ENCODE data around the gene SDHAF2.

DNA sequence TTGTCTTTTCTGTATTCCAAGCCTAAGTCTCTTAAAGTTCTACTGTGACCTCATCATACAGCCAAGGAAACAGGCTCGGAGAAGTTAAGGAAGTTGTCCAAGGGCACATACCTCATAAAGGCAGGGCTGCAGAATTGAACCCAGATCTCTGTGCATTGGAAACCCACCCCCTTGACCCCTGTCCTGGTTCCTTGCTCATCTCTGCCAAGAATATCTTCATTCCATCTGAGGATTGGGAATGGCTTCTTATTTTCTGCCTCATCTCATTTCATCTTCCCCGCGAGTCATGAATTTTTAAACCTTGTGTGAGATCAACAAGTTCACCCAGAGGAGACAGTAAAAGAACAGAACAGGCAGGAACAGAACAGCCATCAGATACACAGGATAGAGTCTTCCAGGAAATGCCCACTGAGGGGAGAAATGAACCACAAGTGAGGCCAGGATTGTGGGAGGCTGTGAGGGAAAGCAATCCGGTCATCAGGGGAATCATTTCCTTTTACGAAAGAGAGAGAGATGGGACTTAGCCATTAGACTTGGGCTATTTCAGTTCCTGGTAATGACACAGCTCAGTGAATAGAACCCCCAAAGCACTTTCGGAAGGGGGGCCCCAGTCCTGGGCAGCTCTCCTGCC, 44.2 kb downstream of the SDHAF2 start:
- TF ChIP-seq, protein P1, sequence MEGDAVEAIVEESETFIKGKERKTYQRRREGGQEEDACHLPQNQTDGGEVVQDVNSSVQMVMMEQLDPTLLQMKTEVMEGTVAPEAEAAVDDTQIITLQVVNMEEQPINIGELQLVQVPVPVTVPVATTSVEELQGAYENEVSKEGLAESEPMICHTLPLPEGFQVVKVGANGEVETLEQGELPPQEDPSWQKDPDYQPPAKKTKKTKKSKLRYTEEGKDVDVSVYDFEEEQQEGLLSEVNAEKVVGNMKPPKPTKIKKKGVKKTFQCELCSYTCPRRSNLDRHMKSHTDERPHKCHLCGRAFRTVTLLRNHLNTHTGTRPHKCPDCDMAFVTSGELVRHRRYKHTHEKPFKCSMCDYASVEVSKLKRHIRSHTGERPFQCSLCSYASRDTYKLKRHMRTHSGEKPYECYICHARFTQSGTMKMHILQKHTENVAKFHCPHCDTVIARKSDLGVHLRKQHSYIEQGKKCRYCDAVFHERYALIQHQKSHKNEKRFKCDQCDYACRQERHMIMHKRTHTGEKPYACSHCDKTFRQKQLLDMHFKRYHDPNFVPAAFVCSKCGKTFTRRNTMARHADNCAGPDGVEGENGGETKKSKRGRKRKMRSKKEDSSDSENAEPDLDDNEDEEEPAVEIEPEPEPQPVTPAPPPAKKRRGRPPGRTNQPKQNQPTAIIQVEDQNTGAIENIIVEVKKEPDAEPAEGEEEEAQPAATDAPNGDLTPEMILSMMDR (IDR thresholded peaks at IDR 0.05; ENCODE audit: low read depth, low read length), result no peak
- TF ChIP-seq POLR2A (IDR thresholded peaks at IDR 0.05; ENCODE audit: extremely low read depth, insufficient read length), result no peak
- TF ChIP-seq MYC (IDR thresholded peaks at IDR 0.05; ENCODE audit: low read depth, low read length), result no peak
- TF ChIP-seq, protein P2, sequence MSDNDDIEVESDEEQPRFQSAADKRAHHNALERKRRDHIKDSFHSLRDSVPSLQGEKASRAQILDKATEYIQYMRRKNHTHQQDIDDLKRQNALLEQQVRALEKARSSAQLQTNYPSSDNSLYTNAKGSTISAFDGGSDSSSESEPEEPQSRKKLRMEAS (IDR thresholded peaks at IDR 0.05; ENCODE audit: low read depth, low read length), result no peak

All from NB4 (cell line).